Motor neuron (in vitro differentiated cells): Measurements from ENCODE around the gene PHF3. TPM values are rescaled to one million over a fixed set of nuclear protein-coding genes. Genes with fewer than 3 reads are reported as not detected.

Experiments used
- ATAC-seq, 8 experiments: fragments of 200-7000 bp; cut with Tn5 transposase; replicated peaks in 6 of 8; 2 replicates each; pipeline ENCODE4 v1.8.0; 2021; ENCODE audit warnings: mild to moderate bottlenecking in 8 of 8, moderate library complexity in 8 of 8
- H3K27ac ChIP-seq, 2 donors: fragments of 250-450 bp; sonication (Bioruptor Pico); 2 replicates each; pipeline ENCODE4 v1.9.0; 2021; ENCODE audit warnings: antibody characterized with exemption in 2 of 2, mild to moderate bottlenecking in 2 of 2, moderate library complexity in 1 of 2
- H3K4me1 ChIP-seq, 2 donors: fragments of 250-450 bp; sonication (Bioruptor Pico); replicated peaks in 1 of 2; 2 replicates each; pipeline ENCODE4 v1.6.1; 2021; ENCODE audit warnings: antibody characterized with exemption in 2 of 2, mild to moderate bottlenecking in 2 of 2, moderate library complexity in 1 of 2
- H3K4me3 ChIP-seq, 5 donors: fragments of 250-450 bp; sonication (Bioruptor Pico); 2 replicates each; pipeline ENCODE4 v1.9.0; 2021; ENCODE audit warnings: antibody characterized with exemption in 5 of 5, mild to moderate bottlenecking in 5 of 5, moderate library complexity in 4 of 5
- WGBS, 10 experiments: fragments of 450-650 bp; shearing (Covaris generic); methylation state at CpG; one replicate each; pipeline ENCODE4 v1.0.0; 2022; 5-methylcytosine and 5-hydroxymethylcytosine counted together
- in situ Hi-C, 9 experiments: fragments of 400-800 bp; cut with MboI; loops; one replicate each; pipeline ENCODE4 v1.15.0; 2021; ENCODE audit warnings: low sequenced_read_pairs in 9 of 9, low pct_unique_long_range_greater_than_20kb in 2 of 9; ENCODE audit not compliant: unreplicated experiment in 9 of 9
- total RNA-seq, 8 experiments: library from RNA; unstranded; fragments of 300-600 nt; gene quantifications; 2 replicates each; pipeline versions ENCODE4 v1.2.3 to v1.2.4, GENCODE V29; 2022

PHF3 gene
- total RNA-seq, 8 experiments from 2014 or later, result 41.2 to 67.0 (median 47.7) TPM

- in situ Hi-C loops, result loop anchor here in 3 of 9 experiments (10.0 to 25.0 kb wide), 3 partner anchors 170 to 402 kb away; no protein-coding TSS in a partner anchor
- 5 to 27% (median 25%) methylated on average over 2 to 4 of the region's 4 CpGs for WGBS, 10 experiments
- Histone ChIP-seq H3K4me3 (no peak overlapping the region), H3K4me1 (no peaks in the 10 kb centered on the region), H3K27ac (no peak overlapping the region)
- peak in 1 of 8 experiments; percentile 27 for ATAC-seq
These were observed 128.8 kb downstream of the PHF3 start for GRCh38 chr6:63764318-63764916.

Other genes with a start within 250 kb of the PHF3 start
- gene PTP4A1, start 63.3 kb upstream of the PHF3 start, total RNA-seq, result 10 to 100 TPM; 34.7 to 79.5 (median 57.4) TPM